ENCODE measurements around the gene IGF2. TPM values are rescaled to one million over a fixed set of nuclear protein-coding genes. Genes with fewer than 3 reads are reported as not detected.
A peak's percentile ranks its signal among the peaks of the same experiment; 100 is the strongest.

Gene IGF2
- total RNA-seq, 6 donors from 2014 or later: 7.0 to 24.4 (median 8.4) TPM; not detected in 1

- Histone ChIP-seq H3K9me3 (no peaks in the 10 kb centered on the region), H3K27me3 (peaks cover 3 to 49% (median 38%) of the 10 kb centered on the region in 4 donors), H3K36me3 (no peaks in the 10 kb centered on the region), H3K4me1 (peaks cover 19 to 45% (median 31%) of the 10 kb centered on the region in 4 donors), H3K27ac (no peak overlapping the region), H3K4me3 (no peak overlapping the region)
- TF ChIP-seq POLR2AphosphoS5 (IDR thresholded peaks at IDR 0.05) (no peak), EP300 (IDR thresholded peaks at IDR 0.05) (no peak), POLR2A (IDR thresholded peaks at IDR 0.05) (no peak), CTCF (IDR thresholded peaks at IDR 0.05) (no peak)
- no peak for ATAC-seq (ENCODE audit: low FRiP score in 2 of 2)
- DNase-seq: peak in 1 of 2 donors; percentile 62
- 68 to 80% methylated on average over 18 to 24 of the region's 24 CpGs for whole genome bisulfite sequencing, 2 donors
Observed at GRCh38 chr11:2136209-2136951, 2.8 kb downstream of the IGF2 start.

- TF ChIP-seq POLR2AphosphoS5 (IDR thresholded peaks at IDR 0.05): no peak
- no peak for TF ChIP-seq EP300 (IDR thresholded peaks at IDR 0.05)
- TF ChIP-seq CTCF (IDR thresholded peaks at IDR 0.05): no peak
- TF ChIP-seq POLR2A (IDR thresholded peaks at IDR 0.05): no peak
- 84 to 94% methylated on average over 14 of the region's 14 CpGs for WGBS, 2 donors
- DNase-seq (peak in 1 of 2 donors; percentile 71), ATAC-seq (ENCODE audit: low FRiP score in 2 of 2) (no peak)
- Histone ChIP-seq H3K4me1 (peaks cover 19 to 41% (median 29%) of the 10 kb centered on the region in 4 donors), H3K36me3 (no peaks in the 10 kb centered on the region), H3K27ac (no peak overlapping the region), H3K9me3 (no peaks in the 10 kb centered on the region), H3K4me3 (no peak overlapping the region), H3K27me3 (peaks cover 0 to 43% (median 32%) of the 10 kb centered on the region in 4 donors)
Observed at GRCh38 chr11:2135648-2136201, 3.5 kb downstream of the IGF2 start.

GRCh38 chr11:2135018-2135569 is 4.1 kb downstream of the IGF2 start:
- no peaks in the 10 kb centered on the region for H3K9me3 ChIP-seq
- H3K27me3 ChIP-seq: peaks cover 0 to 37% (median 26%) of the 10 kb centered on the region in 4 donors
- H3K4me1 ChIP-seq: peaks cover 19 to 34% (median 23%) of the 10 kb centered on the region in 4 donors
- no peak overlapping the region for H3K27ac ChIP-seq
- no peak for ATAC-seq (ENCODE audit: low FRiP score in 2 of 2)
- peak in 1 of 2 donors; percentile 38 for DNase-seq
- WGBS, 2 donors: 88% methylated on average over 19 to 26 of the region's 26 CpGs
- TF ChIP-seq POLR2AphosphoS5 (IDR thresholded peaks at IDR 0.05): no peak
- no peak for TF ChIP-seq POLR2A (IDR thresholded peaks at IDR 0.05)
- no peak for TF ChIP-seq CTCF (IDR thresholded peaks at IDR 0.05)
- no peak for TF ChIP-seq EP300 (IDR thresholded peaks at IDR 0.05)
- H3K4me3 ChIP-seq: no peak overlapping the region
- H3K36me3 ChIP-seq: no peaks in the 10 kb centered on the region

GRCh38 chr11:2134022-2135010 is 4.9 kb downstream of the IGF2 start:
- no peaks in the 10 kb centered on the region for H3K9me3 ChIP-seq
- WGBS, 2 donors: 76 to 83% methylated on average over 19 of the region's 19 CpGs

More at GRCh38 chr11:2134022-2135010, 4.9 kb downstream of the IGF2 start:
- Histone ChIP-seq H3K27me3 (peaks cover 0 to 29% (median 19%) of the 10 kb centered on the region in 4 donors), H3K27ac (no peak overlapping the region), H3K4me1 (peaks cover 17 to 27% (median 20%) of the 10 kb centered on the region in 4 donors), H3K36me3 (no peaks in the 10 kb centered on the region), H3K4me3 (no peak overlapping the region)
- ATAC-seq (ENCODE audit: low FRiP score in 2 of 2) (no peak), DNase-seq (peak in 1 of 2 donors; percentile 52)
- TF ChIP-seq CTCF (IDR thresholded peaks at IDR 0.05) (no peak), EP300 (IDR thresholded peaks at IDR 0.05) (no peak)
